HEK293 (cell line): ENCODE data around the gene YPEL4.

Source experiments
- KLF10 ChIP-seq: fragments of 450-650 bp; IDR thresholded peaks from 2 replicates; pipeline ENCODE4 v1.5.1; 2018; ENCODE audit warnings: missing biosample characterization, mild to moderate bottlenecking, missing genetic modification characterization
- ZFP41 ChIP-seq: fragments of 450-650 bp; formaldehyde crosslinking; IDR thresholded peaks from 2 replicates; pipeline ENCODE4 v1.5.1; 2016; ENCODE audit warnings: missing biosample characterization, missing genetic modification characterization, borderline replicate concordance
- ZNF121 ChIP-seq: fragments of 450-650 bp; formaldehyde crosslinking; IDR thresholded peaks from 2 replicates; pipeline ENCODE4 v1.5.1; 2016; ENCODE audit warnings: missing biosample characterization, missing genetic modification characterization
- ZNF223 ChIP-seq: fragments of 450-650 bp; formaldehyde crosslinking; IDR thresholded peaks from 2 replicates; pipeline ENCODE4 v1.5.1; 2016; ENCODE audit warnings: missing biosample characterization, missing genetic modification characterization
- TF ChIP-seq, protein P1 (sequence below): fragments of 450-650 bp; formaldehyde crosslinking; IDR thresholded peaks from 2 replicates; pipeline ENCODE4 v1.5.1; 2016; ENCODE audit warnings: missing biosample characterization, missing genetic modification characterization
- TF ChIP-seq, protein P2 (sequence below): fragments of 450-650 bp; formaldehyde crosslinking; IDR thresholded peaks from 2 replicates; pipeline ENCODE4 v1.5.1; 2016; ENCODE audit warnings: missing biosample characterization, missing genetic modification characterization, low read depth

GRCh38 chr11:57619331-57619730, 30.4 kb downstream of the YPEL4 start:
- TF ChIP-seq, protein P1, sequence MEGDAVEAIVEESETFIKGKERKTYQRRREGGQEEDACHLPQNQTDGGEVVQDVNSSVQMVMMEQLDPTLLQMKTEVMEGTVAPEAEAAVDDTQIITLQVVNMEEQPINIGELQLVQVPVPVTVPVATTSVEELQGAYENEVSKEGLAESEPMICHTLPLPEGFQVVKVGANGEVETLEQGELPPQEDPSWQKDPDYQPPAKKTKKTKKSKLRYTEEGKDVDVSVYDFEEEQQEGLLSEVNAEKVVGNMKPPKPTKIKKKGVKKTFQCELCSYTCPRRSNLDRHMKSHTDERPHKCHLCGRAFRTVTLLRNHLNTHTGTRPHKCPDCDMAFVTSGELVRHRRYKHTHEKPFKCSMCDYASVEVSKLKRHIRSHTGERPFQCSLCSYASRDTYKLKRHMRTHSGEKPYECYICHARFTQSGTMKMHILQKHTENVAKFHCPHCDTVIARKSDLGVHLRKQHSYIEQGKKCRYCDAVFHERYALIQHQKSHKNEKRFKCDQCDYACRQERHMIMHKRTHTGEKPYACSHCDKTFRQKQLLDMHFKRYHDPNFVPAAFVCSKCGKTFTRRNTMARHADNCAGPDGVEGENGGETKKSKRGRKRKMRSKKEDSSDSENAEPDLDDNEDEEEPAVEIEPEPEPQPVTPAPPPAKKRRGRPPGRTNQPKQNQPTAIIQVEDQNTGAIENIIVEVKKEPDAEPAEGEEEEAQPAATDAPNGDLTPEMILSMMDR (tag by site-specific recombination), result no peak
- TF ChIP-seq ZNF121 (no peak), ZFP41 (tag by site-specific recombination) (no peak), KLF10 (tag by site-specific recombination) (no peak), ZNF223 (tag by site-specific recombination) (no peak)
- TF ChIP-seq, protein P2, sequence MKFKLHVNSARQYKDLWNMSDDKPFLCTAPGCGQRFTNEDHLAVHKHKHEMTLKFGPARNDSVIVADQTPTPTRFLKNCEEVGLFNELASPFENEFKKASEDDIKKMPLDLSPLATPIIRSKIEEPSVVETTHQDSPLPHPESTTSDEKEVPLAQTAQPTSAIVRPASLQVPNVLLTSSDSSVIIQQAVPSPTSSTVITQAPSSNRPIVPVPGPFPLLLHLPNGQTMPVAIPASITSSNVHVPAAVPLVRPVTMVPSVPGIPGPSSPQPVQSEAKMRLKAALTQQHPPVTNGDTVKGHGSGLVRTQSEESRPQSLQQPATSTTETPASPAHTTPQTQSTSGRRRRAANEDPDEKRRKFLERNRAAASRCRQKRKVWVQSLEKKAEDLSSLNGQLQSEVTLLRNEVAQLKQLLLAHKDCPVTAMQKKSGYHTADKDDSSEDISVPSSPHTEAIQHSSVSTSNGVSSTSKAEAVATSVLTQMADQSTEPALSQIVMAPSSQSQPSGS (tag by site-specific recombination), result no peak
